DOHH2 (cell line): Measurements from ENCODE around the gene TPRN.

Source experiments
- H3F3A ChIP-seq: fragments of 200-600 bp; sonication (generic), shearing (Covaris generic); 2 replicates; pipeline ENCODE4 v1.6.0; 2016; ENCODE audit warnings: antibody characterized with exemption, mild to moderate bottlenecking; ENCODE audit not compliant: control insufficient read depth, insufficient read depth
- H3K27ac ChIP-seq: fragments of 200-600 bp; sonication (generic); 2 replicates; pipeline ENCODE4 v1.5.1; 2014; ENCODE audit warnings: low read depth, mild to moderate bottlenecking, low read length, moderate library complexity
- H3K27me3 ChIP-seq: fragments of 200-600 bp; sonication (generic); 2 replicates; pipeline ENCODE4 v1.6.1; 2014; ENCODE audit warnings: mild to moderate bottlenecking, low read length, mixed read lengths; ENCODE audit not compliant: control insufficient read depth
- H3K36me3 ChIP-seq: fragments of 200-600 bp; sonication (generic); 2 replicates; pipeline ENCODE4 v1.6.1; 2014; ENCODE audit warnings: mild to moderate bottlenecking, low read length, moderate library complexity, mixed read lengths; ENCODE audit not compliant: control insufficient read depth
- H3K4me1 ChIP-seq: fragments of 200-600 bp; sonication (generic); 2 replicates; pipeline ENCODE4 v1.6.1; 2014; ENCODE audit warnings: mild to moderate bottlenecking, low read length, mixed read lengths; ENCODE audit not compliant: control insufficient read depth
- H3K4me2 ChIP-seq: fragments of 200-600 bp; sonication (generic); 2 replicates; pipeline ENCODE4 v1.6.0; 2014; ENCODE audit warnings: mild to moderate bottlenecking, low read length, moderate library complexity
- H3K4me3 ChIP-seq: fragments of 200-600 bp; sonication (generic); 2 replicates; pipeline ENCODE4 v1.5.1; 2014; ENCODE audit warnings: mild to moderate bottlenecking, low read length, mixed read lengths
- H3K79me2 ChIP-seq: fragments of 200-600 bp; sonication (generic); 2 replicates; pipeline ENCODE4 v1.6.1; 2014; ENCODE audit warnings: mild to moderate bottlenecking, low read length, mixed read lengths; ENCODE audit not compliant: control insufficient read depth
- H3K9me2 ChIP-seq: fragments of 200-600 bp; sonication (generic); replicated peaks from 2 replicates; pipeline ENCODE4 v1.6.1; 2014; ENCODE audit warnings: mild to moderate bottlenecking, low read length, mixed read lengths; ENCODE audit not compliant: control insufficient read depth
- H3K9me3 ChIP-seq: fragments of 200-600 bp; sonication (generic); 2 replicates; pipeline ENCODE4 v1.6.1; 2014; ENCODE audit warnings: antibody characterized with exemption, low read length, mixed read lengths; ENCODE audit not compliant: control insufficient read depth, insufficient read depth
- H4K20me1 ChIP-seq: fragments of 200-600 bp; sonication (generic); 2 replicates; pipeline ENCODE4 v1.6.0; 2014; ENCODE audit warnings: low read depth, mild to moderate bottlenecking, antibody characterized with exemption, low read length, moderate library complexity; ENCODE audit not compliant: control insufficient read depth, insufficient read depth
- CTCF ChIP-seq: fragments of 200-600 bp; sonication (generic); IDR thresholded peaks from one replicate; pipeline ENCODE4 v1.5.1; 2014; ENCODE audit warnings: antibody characterized with exemption, mild to moderate bottlenecking, low read depth, low read length; ENCODE audit not compliant: poor library complexity, severe bottlenecking
- EZH2phosphoT487 ChIP-seq: fragments of 200-600 bp; sonication (generic); IDR thresholded peaks from 2 replicates; pipeline ENCODE4 v1.6.1; 2017; ENCODE audit warnings: borderline replicate concordance, mild to moderate bottlenecking, antibody characterized with exemption, low read length, moderate library complexity, mixed read lengths

The TPRN gene

GRCh38 chr9:137200311-137201204 lies at the start of gene TPRN:
TSS of gene TPRN (minus strand) at chr9:137200741. CDS start at chr9:137200711, 30 bp downstream.
- H3K27ac ChIP-seq: peak within 1 kb of the TSS; percentile 63
- H3K9me2 ChIP-seq: no peaks in the 10 kb centered on the region
- H3K36me3 ChIP-seq: peaks cover 10% of the 10 kb centered on the region
- H3K4me3 ChIP-seq: peak within 1 kb of the TSS; percentile 96
- no peaks in the 10 kb centered on the region for H3K9me3 ChIP-seq
- H4K20me1 ChIP-seq: peaks cover 3% of the 10 kb centered on the region; the same call in 1 of the 2 replicates
- no peaks in the 10 kb centered on the region for H3K27me3 ChIP-seq
- TF ChIP-seq EZH2phosphoT487: no peak
- no peak for TF ChIP-seq CTCF
- peaks cover 58% of the 10 kb centered on the region for H3K4me1 ChIP-seq
- H3F3A ChIP-seq: peaks cover 6% of the 10 kb centered on the region
- peaks cover 68% of the 10 kb centered on the region for H3K79me2 ChIP-seq
- peak within 1 kb of the TSS; percentile 92 for H3K4me2 ChIP-seq

- H3K27me3 ChIP-seq: no peaks in the 10 kb centered on the region
- H3K79me2 ChIP-seq: peaks cover 2% of the 10 kb centered on the region
- H3K9me2 ChIP-seq: no peaks in the 10 kb centered on the region
- H3K4me1 ChIP-seq: peaks cover 37% of the 10 kb centered on the region
- H3K27ac ChIP-seq: no peak overlapping the region
- H3K4me3 ChIP-seq: no peak overlapping the region
- peaks cover 12% of the 10 kb centered on the region for H3K36me3 ChIP-seq
- H3K9me3 ChIP-seq: no peaks in the 10 kb centered on the region
- TF ChIP-seq EZH2phosphoT487 (no peak), CTCF (no peak)
- H4K20me1 ChIP-seq: peaks cover 9% of the 10 kb centered on the region
- H3K4me2 ChIP-seq: no peak overlapping the region
- H3F3A ChIP-seq: peaks cover 5% of the 10 kb centered on the region; the same call in 1 of the 2 replicates
Measured at GRCh38 chr9:137247916-137248175, 47.3 kb upstream of the TPRN start.

- H3K4me2 ChIP-seq: no peak overlapping the region
- no peak overlapping the region for H3K27ac ChIP-seq
- peaks cover 37% of the 10 kb centered on the region for H3K4me1 ChIP-seq
- TF ChIP-seq CTCF (no peak), EZH2phosphoT487 (no peak)
- H3K9me3 ChIP-seq: no peaks in the 10 kb centered on the region
- peaks cover 14% of the 10 kb centered on the region for H4K20me1 ChIP-seq
- H3K79me2 ChIP-seq: peaks cover 8% of the 10 kb centered on the region
- H3K27me3 ChIP-seq: no peaks in the 10 kb centered on the region
- peaks cover 6% of the 10 kb centered on the region; the same call in 1 of the 2 replicates for H3F3A ChIP-seq
- H3K9me2 ChIP-seq: no peaks in the 10 kb centered on the region
- peaks cover 18% of the 10 kb centered on the region for H3K36me3 ChIP-seq
- H3K4me3 ChIP-seq: no peak overlapping the region
Measured at GRCh38 chr9:137247135-137247915, 46.8 kb upstream of the TPRN start.
